ENCODE measurements around the gene ST14.

The ST14 gene

DNA sequence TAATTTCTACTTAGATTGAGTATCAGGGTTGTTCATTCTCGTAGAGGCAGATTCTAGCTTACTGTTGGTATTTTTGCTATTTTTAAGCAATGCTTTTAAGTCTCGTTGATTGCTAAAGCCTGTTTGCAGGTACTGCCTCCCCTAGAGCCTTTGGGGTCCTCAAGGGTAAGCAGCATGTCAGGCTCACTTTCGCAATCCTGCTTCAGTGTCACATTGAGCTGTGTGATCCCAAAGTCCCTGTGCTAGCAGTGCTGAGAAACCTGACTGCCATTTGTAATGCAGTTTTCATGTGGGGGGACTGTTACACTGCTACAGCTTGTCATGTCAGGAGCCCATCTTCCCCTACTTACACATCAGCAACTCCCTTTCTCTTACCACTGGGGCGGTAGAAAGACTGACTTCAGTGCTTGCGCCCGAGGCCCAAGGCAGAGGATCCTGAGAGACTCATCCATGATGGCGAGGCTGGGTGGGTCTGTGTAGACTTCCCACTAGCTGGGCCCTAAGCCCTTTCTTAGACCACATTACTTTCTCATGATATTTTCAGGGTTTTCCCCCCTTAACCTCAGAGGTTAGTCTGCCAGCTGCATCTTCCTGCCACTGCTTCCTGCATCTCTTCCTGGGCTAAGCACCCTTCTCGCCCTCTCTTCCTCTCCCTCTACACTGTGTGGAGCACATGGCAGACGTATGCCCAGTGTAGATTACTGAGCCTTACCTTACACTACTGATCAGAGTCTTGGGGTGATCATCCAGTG is 40.8 kb upstream of the ST14 start:
- Histone ChIP-seq H3K27me3 (ENCODE audit: insufficient read depth, insufficient read length) (no peaks in the 10 kb centered on the region), H3K9me3 (ENCODE audit: insufficient read depth, low read length) (no peaks in the 10 kb centered on the region), H3K4me1 (ENCODE audit: insufficient read depth, insufficient read length) (no peaks in the 10 kb centered on the region), H3K36me3 (ENCODE audit: insufficient read depth, insufficient read length, low read length) (peaks cover 57% of the 10 kb centered on the region), H3K4me3 (ENCODE audit: insufficient read length, low read depth) (no peak overlapping the region), H3K9ac (ENCODE audit: insufficient read length, low read depth) (no peak overlapping the region)
- TF ChIP-seq SUZ12 (IDR thresholded peaks at IDR 0.05; ENCODE audit: extremely low read depth, insufficient read depth, insufficient read length) (no peak), YY1 (IDR thresholded peaks at IDR 0.05; ENCODE audit: insufficient read depth, insufficient read length) (no peak), ZNF274 (IDR thresholded peaks at IDR 0.05; ENCODE audit: low read depth, low read length) (no peak)
- no peak for DNase-seq (ENCODE audit: low read depth, low spot score)

DNA sequence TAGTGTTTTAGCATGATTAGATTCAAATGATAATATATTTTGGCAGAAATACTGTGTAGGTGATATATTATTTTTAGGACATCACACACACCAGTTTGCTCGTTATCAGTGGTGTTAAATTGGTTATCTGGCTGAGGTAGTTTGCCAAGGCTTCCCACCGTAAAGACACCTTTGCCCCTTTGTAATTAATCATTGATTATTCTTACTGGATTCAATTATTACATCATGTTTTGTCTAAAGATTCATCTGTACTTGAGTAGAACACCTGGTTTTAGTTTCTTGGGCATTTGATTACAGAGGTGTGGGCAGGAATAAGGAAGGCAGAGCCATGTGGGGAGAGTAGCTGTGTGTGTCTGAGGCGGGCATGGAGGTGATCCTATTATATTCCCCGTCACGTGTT is 39.5 kb upstream of the ST14 start:
- H3K4me1 ChIP-seq (ENCODE audit: insufficient read depth, insufficient read length) = no peaks in the 10 kb centered on the region

DNA sequence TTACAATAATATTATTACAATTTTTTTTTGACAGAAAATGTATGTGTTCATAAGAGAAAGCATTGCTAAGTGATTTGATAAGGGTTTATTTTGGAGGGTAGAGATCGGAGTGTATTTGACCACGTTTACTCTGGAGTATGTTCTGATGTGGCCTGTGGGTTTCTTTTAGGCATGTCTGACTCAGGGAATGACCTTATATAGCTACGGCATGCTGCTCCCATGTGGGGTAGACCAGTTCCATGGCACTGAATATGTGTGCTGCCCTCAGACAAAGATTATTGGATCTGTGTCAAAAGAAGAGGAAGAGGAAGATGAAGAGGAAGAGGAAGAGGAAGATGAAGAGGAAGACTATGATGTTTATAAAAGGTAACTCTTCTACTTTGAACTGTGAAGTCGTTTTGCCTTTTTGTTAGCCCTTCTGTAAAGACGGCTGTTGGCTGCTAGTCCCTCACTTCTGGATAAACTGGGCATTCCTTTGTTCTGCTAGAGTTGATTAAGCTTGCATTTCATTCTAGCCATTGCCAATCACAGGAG is 38.1 kb upstream of the ST14 start:
- no peak overlapping the region for H3K4me3 ChIP-seq (ENCODE audit: insufficient read length, low read depth)

More for the DNA sequence above, 39.5 kb upstream of the ST14 start:
- Histone ChIP-seq H3K36me3 (ENCODE audit: insufficient read depth, insufficient read length, low read length) (peaks cover 63% of the 10 kb centered on the region), H3K9me3 (ENCODE audit: insufficient read depth, low read length) (no peaks in the 10 kb centered on the region), H3K27me3 (ENCODE audit: insufficient read depth, insufficient read length) (no peaks in the 10 kb centered on the region), H3K9ac (ENCODE audit: insufficient read length, low read depth) (no peak overlapping the region), H3K4me3 (ENCODE audit: insufficient read length, low read depth) (no peak overlapping the region)
- no peak for DNase-seq (ENCODE audit: low read depth, low spot score)
- TF ChIP-seq SUZ12 (IDR thresholded peaks at IDR 0.05; ENCODE audit: extremely low read depth, insufficient read depth, insufficient read length) (no peak), YY1 (IDR thresholded peaks at IDR 0.05; ENCODE audit: insufficient read depth, insufficient read length) (no peak), ZNF274 (IDR thresholded peaks at IDR 0.05; ENCODE audit: low read depth, low read length) (no peak)

DNA sequence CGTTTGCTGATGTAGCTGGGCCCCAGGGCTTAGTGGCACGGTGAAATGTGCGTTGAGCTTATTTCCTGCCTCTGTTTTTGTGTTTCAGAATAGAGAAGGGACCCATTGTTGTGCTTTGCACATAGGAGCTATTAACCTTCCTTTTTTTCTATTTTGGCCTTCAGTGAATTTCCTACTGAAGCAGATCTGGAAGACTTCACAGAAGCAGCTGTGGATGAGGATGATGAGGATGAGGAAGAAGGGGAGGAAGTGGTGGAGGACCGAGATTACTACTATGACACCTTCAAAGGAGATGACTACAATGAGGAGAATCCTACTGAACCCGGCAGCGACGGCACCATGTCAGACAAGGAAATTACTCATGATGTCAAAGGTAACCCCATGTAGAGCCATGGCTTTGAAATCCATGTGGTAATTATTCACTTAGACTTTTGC is 37.4 kb upstream of the ST14 start:
- no peak overlapping the region for H3K4me3 ChIP-seq (ENCODE audit: insufficient read length, low read depth)
- no peak for TF ChIP-seq ZNF274 (IDR thresholded peaks at IDR 0.05; ENCODE audit: low read depth, low read length)
- TF ChIP-seq SUZ12 (IDR thresholded peaks at IDR 0.05; ENCODE audit: extremely low read depth, insufficient read depth, insufficient read length) = no peak
- TF ChIP-seq YY1 (IDR thresholded peaks at IDR 0.05; ENCODE audit: insufficient read depth, insufficient read length) = no peak
- peaks cover 75% of the 10 kb centered on the region for H3K36me3 ChIP-seq (ENCODE audit: insufficient read depth, insufficient read length, low read length)
- no peak overlapping the region for H3K9ac ChIP-seq (ENCODE audit: insufficient read length, low read depth)
- H3K4me1 ChIP-seq (ENCODE audit: insufficient read depth, insufficient read length) = no peaks in the 10 kb centered on the region
- no peaks in the 10 kb centered on the region for H3K27me3 ChIP-seq (ENCODE audit: insufficient read depth, insufficient read length)
- H3K9me3 ChIP-seq (ENCODE audit: insufficient read depth, low read length) = no peaks in the 10 kb centered on the region
- DNase-seq (ENCODE audit: low read depth, low spot score) = no peak

More for the DNA sequence above, 38.1 kb upstream of the ST14 start:
- no peak overlapping the region for H3K9ac ChIP-seq (ENCODE audit: insufficient read length, low read depth)
- no peaks in the 10 kb centered on the region for H3K9me3 ChIP-seq (ENCODE audit: insufficient read depth, low read length)
- no peaks in the 10 kb centered on the region for H3K4me1 ChIP-seq (ENCODE audit: insufficient read depth, insufficient read length)
- H3K27me3 ChIP-seq (ENCODE audit: insufficient read depth, insufficient read length) = no peaks in the 10 kb centered on the region
- TF ChIP-seq ZNF274 (IDR thresholded peaks at IDR 0.05; ENCODE audit: low read depth, low read length) (no peak), SUZ12 (IDR thresholded peaks at IDR 0.05; ENCODE audit: extremely low read depth, insufficient read depth, insufficient read length) (no peak), YY1 (IDR thresholded peaks at IDR 0.05; ENCODE audit: insufficient read depth, insufficient read length) (no peak)
- DNase-seq (ENCODE audit: low read depth, low spot score) = no peak
- peaks cover 71% of the 10 kb centered on the region for H3K36me3 ChIP-seq (ENCODE audit: insufficient read depth, insufficient read length, low read length)

DNA sequence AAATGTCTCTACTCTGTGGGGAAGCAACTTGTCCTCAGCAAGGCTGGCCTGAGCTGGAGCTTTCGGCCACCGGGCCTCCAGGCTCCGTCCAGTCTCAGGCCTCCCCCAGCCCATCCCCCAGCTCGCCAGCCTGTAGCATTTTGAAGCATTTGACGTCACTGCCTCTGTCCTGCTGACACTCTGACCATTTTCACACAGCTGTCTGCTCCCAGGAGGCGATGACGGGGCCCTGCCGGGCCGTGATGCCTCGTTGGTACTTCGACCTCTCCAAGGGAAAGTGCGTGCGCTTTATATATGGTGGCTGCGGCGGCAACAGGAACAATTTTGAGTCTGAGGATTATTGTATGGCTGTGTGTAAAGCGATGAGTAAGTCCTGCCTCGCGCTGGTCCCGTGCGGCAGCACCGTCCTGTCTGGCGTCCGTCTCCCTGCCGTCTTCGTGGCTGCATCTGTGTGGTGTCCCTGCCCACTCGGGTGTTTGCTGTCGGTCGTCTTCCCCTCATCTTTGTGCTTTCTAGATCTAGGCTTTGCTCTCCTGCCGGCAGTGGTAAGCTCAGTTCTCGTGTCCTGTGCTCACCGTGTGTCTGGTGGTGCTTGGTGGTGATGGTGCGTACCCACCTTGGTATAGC is 36.1 kb upstream of the ST14 start:
- no peaks in the 10 kb centered on the region for H3K27me3 ChIP-seq (ENCODE audit: insufficient read depth, insufficient read length)
- TF ChIP-seq YY1 (IDR thresholded peaks at IDR 0.05; ENCODE audit: insufficient read depth, insufficient read length) (no peak), SUZ12 (IDR thresholded peaks at IDR 0.05; ENCODE audit: extremely low read depth, insufficient read depth, insufficient read length) (no peak), ZNF274 (IDR thresholded peaks at IDR 0.05; ENCODE audit: low read depth, low read length) (no peak)
- H3K4me1 ChIP-seq (ENCODE audit: insufficient read depth, insufficient read length) = no peaks in the 10 kb centered on the region
- H3K36me3 ChIP-seq (ENCODE audit: insufficient read depth, insufficient read length, low read length) = peaks cover 89% of the 10 kb centered on the region
- no peak overlapping the region for H3K9ac ChIP-seq (ENCODE audit: insufficient read length, low read depth)
- DNase-seq (ENCODE audit: low read depth, low spot score) = no peak
- H3K4me3 ChIP-seq (ENCODE audit: insufficient read length, low read depth) = no peak overlapping the region
- no peaks in the 10 kb centered on the region for H3K9me3 ChIP-seq (ENCODE audit: insufficient read depth, low read length)

DNA sequence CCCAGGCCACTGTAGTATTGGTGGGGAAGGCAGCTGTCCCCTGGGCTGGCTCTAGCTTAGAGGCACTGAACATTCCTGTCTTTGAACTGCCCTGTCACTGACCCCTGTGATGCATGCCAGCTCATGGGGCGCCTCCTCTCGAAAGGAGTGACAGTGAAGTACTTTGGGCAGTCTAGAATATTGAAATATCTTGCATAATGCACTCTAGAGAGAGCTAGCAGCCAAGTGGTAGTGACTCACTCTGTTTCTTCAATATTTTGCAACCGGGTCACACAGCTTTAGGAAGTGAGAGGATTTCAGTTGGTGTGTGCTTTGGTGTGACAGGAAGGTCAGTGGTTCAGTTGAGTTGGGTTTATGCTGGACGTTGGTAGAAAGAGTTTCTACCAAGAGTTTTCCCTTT is 35.5 kb upstream of the ST14 start:
- Histone ChIP-seq H3K4me3 (ENCODE audit: insufficient read length, low read depth) (no peak overlapping the region), H3K36me3 (ENCODE audit: insufficient read depth, insufficient read length, low read length) (peaks cover 90% of the 10 kb centered on the region), H3K9ac (ENCODE audit: insufficient read length, low read depth) (no peak overlapping the region), H3K4me1 (ENCODE audit: insufficient read depth, insufficient read length) (no peaks in the 10 kb centered on the region), H3K27me3 (ENCODE audit: insufficient read depth, insufficient read length) (no peaks in the 10 kb centered on the region), H3K9me3 (ENCODE audit: insufficient read depth, low read length) (no peaks in the 10 kb centered on the region)
- DNase-seq (ENCODE audit: low read depth, low spot score) = no peak
- TF ChIP-seq ZNF274 (IDR thresholded peaks at IDR 0.05; ENCODE audit: low read depth, low read length) (no peak), SUZ12 (IDR thresholded peaks at IDR 0.05; ENCODE audit: extremely low read depth, insufficient read depth, insufficient read length) (no peak), YY1 (IDR thresholded peaks at IDR 0.05; ENCODE audit: insufficient read depth, insufficient read length) (no peak)

DNA sequence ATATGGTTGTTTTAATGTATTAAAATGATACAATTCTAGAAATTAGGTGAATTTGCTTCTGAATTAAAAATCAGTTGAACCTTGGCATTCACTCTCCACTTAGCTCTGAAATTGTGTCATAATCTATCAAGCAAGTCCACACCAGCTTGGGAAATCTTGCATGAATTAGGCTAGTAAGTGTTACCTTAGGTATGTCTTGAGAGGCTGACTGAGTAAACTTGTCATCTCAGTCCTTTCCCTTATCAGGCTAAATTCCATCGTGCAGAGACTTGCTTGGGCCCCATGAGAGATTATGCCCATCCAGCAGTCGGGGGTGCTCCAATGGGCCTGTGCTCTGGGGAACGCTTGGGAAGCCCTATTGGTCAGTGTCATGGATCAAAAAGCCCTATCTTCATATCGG is 33.9 kb upstream of the ST14 start:
- Histone ChIP-seq H3K4me3 (ENCODE audit: insufficient read length, low read depth) (no peak overlapping the region), H3K9me3 (ENCODE audit: insufficient read depth, low read length) (no peaks in the 10 kb centered on the region; the same call in 1 of the 2 replicates), H3K9ac (ENCODE audit: insufficient read length, low read depth) (no peak overlapping the region), H3K36me3 (ENCODE audit: insufficient read depth, insufficient read length, low read length) (peaks cover 98% of the 10 kb centered on the region), H3K27me3 (ENCODE audit: insufficient read depth, insufficient read length) (no peaks in the 10 kb centered on the region), H3K4me1 (ENCODE audit: insufficient read depth, insufficient read length) (no peaks in the 10 kb centered on the region)
- DNase-seq (ENCODE audit: low read depth, low spot score) = no peak
- TF ChIP-seq YY1 (IDR thresholded peaks at IDR 0.05; ENCODE audit: insufficient read depth, insufficient read length) = no peak
- no peak for TF ChIP-seq SUZ12 (IDR thresholded peaks at IDR 0.05; ENCODE audit: extremely low read depth, insufficient read depth, insufficient read length)
- TF ChIP-seq ZNF274 (IDR thresholded peaks at IDR 0.05; ENCODE audit: low read depth, low read length) = no peak

Data from NT2/D1 (cell line).